Measurements from ENCODE around the gene BUD23. TPM values are rescaled to one million over a fixed set of nuclear protein-coding genes. Genes with fewer than 3 reads are reported as not detected.

The BUD23 gene
- total and polyA plus RNA-seq, 4 donors, result 19.1 to 52.6 (median 37.8) TPM

GRCh38 chr7:73678862-73679261, 4.5 kb upstream of the BUD23 start:
- 61% methylated on average over 6 of the region's 6 CpGs for WGBS
- no peak overlapping the region for H3K9ac ChIP-seq (ENCODE audit: low read depth in 1 of 2, low read length in 2 of 2)

GRCh38 chr7:73679709-73680108, 3.7 kb upstream of the BUD23 start:
- Histone ChIP-seq H3K27me3 (ENCODE audit: control insufficient read depth in 4 of 4, insufficient read depth in 4 of 4, low read length in 3 of 4) (no peaks in the 10 kb centered on the region), H3K36me3 (ENCODE audit: control insufficient read depth in 4 of 4, insufficient read depth in 3 of 4, low read depth in 1 of 4, low read length in 3 of 4) (peaks cover 0 to 6% (median 1%) of the 10 kb centered on the region in 4 donors), H3K4me1 (ENCODE audit: control insufficient read depth in 4 of 4, insufficient read depth in 4 of 4, low read length in 3 of 4) (peaks cover 18 to 41% (median 35%) of the 10 kb centered on the region in 4 donors), H3K27ac (ENCODE audit: low read depth in 1 of 2, low read length in 2 of 2) (no peak overlapping the region), H3K9ac (ENCODE audit: low read depth in 1 of 2, low read length in 2 of 2) (no peak overlapping the region), H3K9me3 (ENCODE audit: control insufficient read depth in 4 of 4, low read length in 3 of 4) (no peaks in the 10 kb centered on the region), H3K4me3 (ENCODE audit: low read depth in 1 of 3, low read length in 3 of 3) (no peak overlapping the region)
- WGBS, result 94% methylated on average over 2 of the region's 2 CpGs
- DNase-seq (ENCODE audit: low spot score), result no peak
- TF ChIP-seq NR2F2 (IDR thresholded peaks at IDR 0.05), result no peak
- TF ChIP-seq EGR1 (IDR thresholded peaks at IDR 0.05; ENCODE audit: low read depth in 2 of 2), result no peak
- no peak for TF ChIP-seq FOXA2 (IDR thresholded peaks at IDR 0.05)
- TF ChIP-seq SP1 (IDR thresholded peaks at IDR 0.05), result no peak
- TF ChIP-seq YY1 (IDR thresholded peaks at IDR 0.05), result no peak
- no peak for TF ChIP-seq REST (IDR thresholded peaks at IDR 0.05)
- TF ChIP-seq CTCF (IDR thresholded peaks at IDR 0.05; ENCODE audit: low read depth, low read length, missing input control), result no peak

More at GRCh38 chr7:73678862-73679261, 4.5 kb upstream of the BUD23 start:
- Histone ChIP-seq H3K27ac (ENCODE audit: low read depth in 1 of 2, low read length in 2 of 2) (no peak overlapping the region), H3K4me1 (ENCODE audit: control insufficient read depth in 4 of 4, insufficient read depth in 4 of 4, low read length in 3 of 4) (peaks cover 14 to 36% (median 31%) of the 10 kb centered on the region in 4 donors), H3K36me3 (ENCODE audit: control insufficient read depth in 4 of 4, insufficient read depth in 3 of 4, low read depth in 1 of 4, low read length in 3 of 4) (peaks cover 0 to 6% (median 1%) of the 10 kb centered on the region in 4 donors), H3K4me3 (ENCODE audit: low read depth in 1 of 3, low read length in 3 of 3) (no peak overlapping the region), H3K9me3 (ENCODE audit: control insufficient read depth in 4 of 4, low read length in 3 of 4) (no peaks in the 10 kb centered on the region), H3K27me3 (ENCODE audit: control insufficient read depth in 4 of 4, insufficient read depth in 4 of 4, low read length in 3 of 4) (no peaks in the 10 kb centered on the region)
- TF ChIP-seq RAD21 (IDR thresholded peaks at IDR 0.05) (no peak), FOXA2 (IDR thresholded peaks at IDR 0.05) (no peak), NR2F2 (IDR thresholded peaks at IDR 0.05) (no peak), ZBTB33 (IDR thresholded peaks at IDR 0.05) (no peak), REST (IDR thresholded peaks at IDR 0.05) (no peak), GABPA (IDR thresholded peaks at IDR 0.05 in 1 of 2, conservative IDR thresholded peaks at IDR 0.05 in 1 of 2) (no peak), ATF3 (IDR thresholded peaks at IDR 0.05) (no peak)
- no peak for DNase-seq (ENCODE audit: low spot score)
